GM19239 (cell line): ENCODE measurements around the gene CLRN3.

Experiments used
- DNase-seq: peaks from one replicate; pipeline ENCODE4 v3.0.0; 2011; ENCODE audit warnings: low spot score; ENCODE audit not compliant: insufficient read length
- FAIRE-seq: peaks from 2 replicates; lab custom pipeline; 2011; peaks lifted over from hg19 to GRCh38; lab: Jason Lieb, UNC

CLRN3 gene, protein sequence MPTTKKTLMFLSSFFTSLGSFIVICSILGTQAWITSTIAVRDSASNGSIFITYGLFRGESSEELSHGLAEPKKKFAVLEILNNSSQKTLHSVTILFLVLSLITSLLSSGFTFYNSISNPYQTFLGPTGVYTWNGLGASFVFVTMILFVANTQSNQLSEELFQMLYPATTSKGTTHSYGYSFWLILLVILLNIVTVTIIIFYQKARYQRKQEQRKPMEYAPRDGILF

DNA sequence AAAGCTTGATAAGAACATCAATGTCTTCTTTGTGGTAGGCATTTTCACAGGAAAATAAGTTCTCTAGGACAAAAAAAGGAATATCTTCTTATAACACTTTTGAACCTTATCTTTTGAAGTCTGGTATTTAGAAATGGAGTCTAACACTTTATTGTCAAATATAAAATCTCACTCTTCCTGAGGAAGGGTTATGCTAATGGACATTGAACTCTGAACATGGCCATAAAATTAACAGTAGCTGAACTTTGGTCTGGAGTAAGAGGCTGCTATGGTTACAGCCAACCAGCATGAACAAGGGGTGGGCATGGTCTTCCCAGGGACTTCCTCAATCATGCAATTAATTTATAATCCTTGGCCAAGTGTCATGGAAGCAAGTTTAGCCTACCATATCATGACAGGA lies at the start of gene CLRN3:
Gene CLRN3, minus strand, starts transcription at position 199 of the 400 bp plus-strand sequence. Its CDS starts 157 bp downstream, at position 42.
- no peak for DNase-seq
- FAIRE-seq, result no peak

DNA sequence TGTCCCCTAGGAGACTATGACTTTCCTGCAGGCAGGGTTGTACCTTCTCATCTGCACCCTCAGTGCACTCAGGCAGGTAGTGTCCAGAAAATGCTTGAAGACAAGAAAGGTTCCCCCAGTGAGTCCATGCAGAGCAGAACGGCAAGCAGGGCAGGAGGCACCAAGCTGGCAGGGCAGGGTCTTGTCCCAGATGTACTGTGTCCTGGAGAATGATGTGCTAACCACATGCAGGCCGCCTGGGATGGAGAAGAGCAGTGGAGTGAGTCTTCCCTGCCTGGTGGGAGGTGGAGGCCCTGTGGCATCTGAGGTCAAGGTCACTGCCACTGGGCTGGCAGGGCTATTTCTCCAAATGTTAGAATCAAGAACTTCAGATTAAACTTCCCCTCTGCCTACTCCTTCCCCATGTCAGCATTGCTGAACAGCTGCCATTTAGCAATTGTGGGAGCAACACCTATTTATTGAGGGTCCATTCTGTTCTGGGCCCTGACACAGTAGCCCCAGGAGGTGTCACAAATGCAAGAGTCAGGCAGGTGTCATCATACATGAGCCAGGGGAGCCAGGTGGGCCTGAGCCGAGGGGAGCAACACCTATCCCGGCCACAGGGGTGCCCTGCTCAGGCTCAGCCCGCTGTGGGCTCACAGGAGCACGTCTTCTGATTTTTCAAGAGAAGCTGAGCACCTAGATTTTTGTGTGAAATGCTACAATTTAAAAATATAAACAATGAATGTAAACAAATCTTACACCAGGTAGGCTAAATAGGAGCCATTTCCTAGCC lies 48.3 kb upstream of the CLRN3 start:
- DNase-seq, result no peak
- FAIRE-seq, result no peak

DNA sequence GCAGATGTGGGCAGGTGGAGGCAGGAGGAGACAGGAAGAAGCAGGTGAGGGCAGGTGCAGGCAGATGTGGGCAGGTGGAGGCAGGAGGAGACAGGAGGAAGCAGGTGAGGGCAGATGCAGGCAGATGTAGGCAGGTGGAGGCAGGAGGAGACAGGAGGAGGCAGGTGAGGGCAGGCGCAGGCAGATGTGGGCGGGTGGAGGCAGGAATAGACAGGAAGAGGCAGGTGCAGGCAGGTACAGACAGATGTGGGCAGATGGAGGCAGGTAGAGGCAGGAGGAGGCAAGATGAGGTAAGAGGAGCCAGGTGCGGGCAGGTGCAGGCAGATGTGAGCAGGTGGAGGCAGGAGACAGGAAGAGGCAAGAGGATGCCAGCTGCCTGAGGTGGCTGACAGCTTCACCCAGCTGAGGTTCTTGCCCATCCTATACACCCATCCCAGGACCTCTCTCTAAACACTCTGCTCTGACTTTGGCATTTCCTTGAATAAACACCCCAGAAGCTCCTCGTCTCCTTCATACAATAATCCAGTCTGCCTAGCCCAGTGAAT lies 47.1 kb upstream of the CLRN3 start:
- no peak for DNase-seq
- FAIRE-seq, result no peak

DNA sequence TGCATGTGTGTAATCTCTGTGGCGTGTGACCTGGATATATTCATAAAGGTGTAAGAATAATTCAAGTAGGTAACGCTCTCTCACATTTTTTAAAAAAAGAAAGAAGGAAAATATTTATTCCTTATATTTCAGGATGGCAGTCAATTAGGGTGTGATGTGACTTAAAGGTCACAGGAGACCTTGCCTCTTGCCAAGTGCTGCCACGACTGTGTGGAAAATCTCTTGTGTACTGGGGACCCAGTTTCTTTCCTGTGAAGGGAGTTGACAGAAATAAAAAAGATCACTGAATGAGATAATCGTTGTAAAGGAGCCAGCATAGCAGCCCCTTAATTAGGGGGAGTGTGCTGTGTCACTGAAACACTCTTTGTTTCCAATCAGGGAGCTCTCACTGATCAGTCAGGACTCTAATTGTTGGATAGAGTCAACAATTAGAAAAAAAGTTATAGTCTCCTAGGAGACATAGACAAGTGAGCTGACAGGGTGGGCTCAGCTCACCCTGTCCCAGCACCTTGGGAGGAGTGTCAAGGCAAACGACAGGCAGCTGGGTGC lies 45.2 kb upstream of the CLRN3 start:
- DNase-seq, result no peak
- no peak for FAIRE-seq

DNA sequence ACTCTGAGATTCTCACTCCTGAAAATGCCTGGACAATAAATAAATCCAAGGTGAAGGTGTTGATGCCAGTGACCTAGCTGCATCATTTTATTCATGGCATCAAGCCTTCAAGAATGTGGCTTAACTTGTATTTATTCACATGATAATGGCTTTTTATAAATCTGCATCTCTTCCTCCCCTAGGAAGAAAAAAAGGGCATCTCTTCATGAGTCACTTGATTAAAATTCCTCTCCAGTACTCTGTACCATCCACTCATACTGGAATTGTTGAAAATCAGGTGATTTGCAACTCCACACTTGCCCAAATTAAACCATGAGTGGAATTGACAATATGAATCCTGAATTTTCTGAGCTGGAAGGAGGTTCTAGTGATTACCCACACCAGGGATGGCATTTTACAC lies 44.3 kb upstream of the CLRN3 start:
- FAIRE-seq, result no peak
- no peak for DNase-seq

DNA sequence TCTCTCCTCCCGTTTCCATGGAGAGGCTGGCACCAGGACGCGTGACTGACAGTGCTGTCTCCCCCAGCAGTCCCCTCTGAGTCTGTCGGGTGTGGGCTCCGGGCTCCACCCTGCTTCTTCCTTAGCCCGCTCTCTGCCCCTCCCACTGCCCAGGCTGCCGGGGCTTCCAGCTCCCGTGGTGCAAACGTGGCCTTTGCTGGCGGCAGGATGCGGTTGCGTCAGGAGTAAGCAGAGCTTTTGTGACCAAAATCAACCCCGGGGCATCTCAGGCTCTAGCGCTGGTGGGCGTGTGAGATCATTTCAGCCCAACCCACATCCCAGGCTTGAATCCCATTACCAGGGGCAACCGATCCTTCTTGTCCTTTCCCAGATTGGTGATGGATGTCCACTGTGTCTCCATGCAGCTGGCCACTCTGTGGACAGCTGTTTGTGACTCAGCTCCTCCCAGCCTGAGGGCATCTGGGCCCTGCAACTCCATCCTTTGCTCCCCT lies 42.4 kb upstream of the CLRN3 start:
- FAIRE-seq (no peak), DNase-seq (no peak)

DNA sequence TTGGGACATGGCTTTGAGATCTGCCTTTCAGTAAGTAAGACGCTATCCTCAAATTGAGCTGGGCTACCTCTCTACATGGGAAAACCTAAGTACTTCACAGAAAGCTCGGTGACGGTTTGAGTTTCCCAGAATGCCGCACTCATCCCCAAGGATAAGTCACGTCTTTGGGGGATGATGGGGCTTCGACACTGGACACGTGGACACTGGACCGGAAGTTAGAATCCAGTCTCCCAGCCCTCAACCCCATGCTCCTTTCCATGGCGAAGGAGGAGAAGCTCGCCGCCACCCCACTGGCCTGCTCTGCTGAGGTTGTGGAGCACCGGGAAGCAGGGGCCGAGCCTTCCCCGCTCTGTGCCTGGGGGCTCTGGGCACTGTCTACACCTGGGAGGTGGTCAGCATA lies 41.6 kb upstream of the CLRN3 start:
- no peak for FAIRE-seq
- DNase-seq, result no peak

DNA sequence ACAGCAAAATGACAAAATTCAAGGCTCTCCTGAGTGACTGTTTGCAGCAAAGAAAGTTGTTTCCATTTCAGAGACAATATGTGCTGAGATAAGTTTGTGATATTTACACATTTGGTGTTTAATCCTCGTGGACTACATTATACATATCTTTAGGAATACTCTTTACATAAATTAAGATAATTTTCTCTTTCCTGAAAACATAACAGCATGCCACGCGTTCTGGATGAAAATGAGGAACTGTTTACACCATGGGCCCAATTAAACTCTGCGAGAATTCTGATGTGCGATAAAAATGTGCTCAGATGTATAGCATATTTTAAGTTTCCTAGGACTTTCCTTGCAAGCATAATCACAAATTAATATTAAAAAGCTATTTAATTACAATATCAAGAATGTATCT lies 40.5 kb upstream of the CLRN3 start:
- FAIRE-seq (no peak), DNase-seq (no peak)

DNA sequence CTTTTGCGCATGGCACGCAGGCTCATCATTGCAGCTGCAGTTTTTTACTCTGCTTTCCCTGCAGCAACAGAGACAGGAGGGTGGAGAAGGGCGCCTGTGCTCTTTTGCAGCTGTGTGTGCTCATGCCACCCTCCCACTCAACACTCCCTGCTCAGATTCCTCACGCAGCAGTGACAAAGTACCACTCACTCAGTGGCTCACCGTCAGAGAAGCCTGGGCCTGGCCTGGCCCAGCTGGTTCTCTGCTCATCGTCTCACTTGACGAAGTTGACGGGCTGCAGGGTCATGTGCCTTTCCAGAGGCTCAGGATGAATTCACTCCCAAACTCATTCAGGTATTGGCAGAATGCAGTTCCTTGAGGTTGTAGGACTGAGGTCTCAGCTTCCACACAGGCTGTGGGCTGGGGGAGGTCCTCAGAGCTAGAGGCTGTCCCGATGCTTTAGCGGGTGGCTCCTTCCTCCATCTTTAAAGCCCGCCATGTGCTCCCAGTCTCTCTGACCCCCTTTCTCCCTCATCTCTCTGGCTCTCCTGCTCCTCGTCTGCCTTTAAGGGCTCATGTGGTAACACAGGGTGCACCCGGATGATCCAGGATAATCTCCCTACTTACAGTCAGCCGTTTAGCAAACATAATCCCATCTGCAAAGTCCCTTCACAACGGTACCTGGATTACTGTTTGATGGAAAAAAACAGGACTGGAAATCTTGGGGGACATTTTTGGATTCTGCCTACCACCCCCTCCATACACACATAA lies 40.0 kb upstream of the CLRN3 start:
- no peak for DNase-seq
- no peak for FAIRE-seq

DNA sequence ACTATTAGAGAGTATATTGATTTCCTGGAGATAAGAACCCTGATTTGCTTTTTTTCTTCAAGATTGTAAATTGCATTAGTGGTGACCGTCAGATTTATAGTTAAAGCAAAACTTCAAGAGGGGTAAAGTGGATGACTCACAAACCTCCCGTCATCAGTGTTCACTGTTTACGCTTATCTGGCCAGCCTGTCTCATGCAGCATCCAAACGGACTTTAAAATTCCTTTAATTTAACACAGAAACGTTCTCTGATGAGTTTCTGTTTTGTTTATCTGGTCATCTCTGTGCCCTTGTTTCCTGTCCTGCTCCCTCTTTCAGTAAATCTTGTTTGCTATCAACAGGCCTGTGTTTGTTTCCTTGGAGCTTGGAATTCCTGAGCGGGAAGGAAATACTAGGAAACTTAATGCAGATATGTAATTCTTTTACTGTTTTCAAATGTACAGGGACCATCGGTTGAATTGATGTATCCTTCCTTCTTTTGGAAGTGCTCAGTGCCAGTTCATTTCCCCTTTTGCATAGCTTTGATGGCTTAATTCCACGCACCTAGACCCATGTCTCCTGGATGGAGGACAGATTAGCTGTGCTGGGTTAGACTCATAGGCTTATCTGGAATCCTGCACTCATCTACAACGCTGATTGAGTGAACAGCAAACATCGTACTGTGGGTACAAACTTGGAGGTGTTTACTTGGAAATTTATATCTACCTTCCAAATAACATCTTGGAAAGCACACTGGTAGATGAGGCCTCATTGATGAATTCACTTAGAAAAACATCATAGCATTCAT lies 35.5 kb upstream of the CLRN3 start:
- FAIRE-seq (no peak), DNase-seq (no peak)

DNA sequence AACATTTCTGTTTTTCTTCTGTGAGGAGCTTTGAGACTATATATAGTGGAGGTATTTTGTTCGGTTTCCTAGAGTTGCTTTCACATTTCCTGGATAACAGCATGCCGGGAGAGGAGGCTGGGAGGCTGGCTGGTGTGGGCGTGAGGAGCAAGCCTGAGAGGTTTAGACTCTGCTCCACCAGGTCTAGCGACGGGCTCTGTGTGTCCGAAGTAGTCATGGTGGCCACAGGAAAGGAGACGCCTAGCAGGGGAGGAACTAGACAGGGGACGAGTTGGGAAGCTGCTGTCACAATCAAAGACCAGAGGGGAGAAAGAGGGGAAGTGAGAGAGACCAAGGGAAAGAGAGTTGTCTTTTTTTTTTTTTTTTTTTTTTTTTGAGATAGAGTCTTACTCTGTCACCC lies 33.7 kb upstream of the CLRN3 start:
- FAIRE-seq (no peak), DNase-seq (no peak)

DNA sequence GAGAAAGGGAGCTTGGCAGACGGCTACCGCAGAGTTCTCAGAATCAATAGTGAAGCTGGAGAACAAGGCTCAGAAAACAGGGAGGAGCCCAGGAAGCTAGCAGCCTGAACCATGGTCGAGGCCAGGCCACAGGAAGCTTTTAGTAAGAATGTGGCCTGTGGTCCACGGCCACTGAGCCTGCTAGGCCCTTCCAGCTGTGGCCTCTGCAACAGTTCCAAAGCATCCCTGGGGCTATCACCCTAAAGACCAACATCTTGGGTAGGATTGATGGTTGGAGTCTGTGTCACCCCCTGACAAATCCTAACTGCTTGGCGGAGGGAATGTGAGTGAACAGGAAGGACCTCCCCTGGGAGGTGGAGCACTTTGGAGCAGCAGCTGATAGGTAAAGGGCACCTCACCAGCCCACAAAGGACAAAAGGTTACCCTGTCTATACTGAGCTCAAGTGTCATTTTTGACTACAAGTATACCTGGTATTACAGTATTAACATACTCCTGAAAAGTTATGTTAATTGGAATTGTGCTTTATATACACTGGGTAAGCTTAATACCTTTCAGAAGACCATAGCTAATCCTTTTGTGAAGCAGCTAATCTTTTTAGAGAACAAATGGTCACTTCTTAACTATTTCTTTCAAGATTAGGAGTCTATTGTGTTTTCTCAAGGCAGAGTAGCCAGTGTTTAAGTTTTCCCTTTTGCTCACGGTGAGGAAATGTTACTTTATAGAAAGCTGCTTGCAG lies 32.9 kb upstream of the CLRN3 start:
- no peak for DNase-seq
- FAIRE-seq, result no peak

DNA sequence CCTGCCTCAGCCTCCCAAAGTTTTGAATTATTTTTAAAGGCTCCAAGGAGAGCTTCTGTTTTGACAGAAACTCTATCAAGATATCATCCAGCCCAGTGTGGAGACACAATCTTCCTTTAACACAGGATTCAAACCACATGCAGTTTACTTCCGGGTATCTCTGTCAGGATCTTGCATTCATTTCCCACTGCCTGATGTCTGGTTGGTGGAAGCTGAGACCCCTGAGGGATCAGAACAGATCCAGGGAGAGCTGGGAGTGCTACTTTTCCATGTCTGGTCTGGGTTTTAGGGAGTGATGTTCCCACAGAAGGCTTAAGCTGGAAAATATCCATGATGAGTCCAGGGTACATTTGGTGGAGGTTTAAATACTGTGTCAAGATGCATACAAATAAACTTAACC lies 30.9 kb upstream of the CLRN3 start:
- FAIRE-seq (no peak), DNase-seq (no peak)

DNA sequence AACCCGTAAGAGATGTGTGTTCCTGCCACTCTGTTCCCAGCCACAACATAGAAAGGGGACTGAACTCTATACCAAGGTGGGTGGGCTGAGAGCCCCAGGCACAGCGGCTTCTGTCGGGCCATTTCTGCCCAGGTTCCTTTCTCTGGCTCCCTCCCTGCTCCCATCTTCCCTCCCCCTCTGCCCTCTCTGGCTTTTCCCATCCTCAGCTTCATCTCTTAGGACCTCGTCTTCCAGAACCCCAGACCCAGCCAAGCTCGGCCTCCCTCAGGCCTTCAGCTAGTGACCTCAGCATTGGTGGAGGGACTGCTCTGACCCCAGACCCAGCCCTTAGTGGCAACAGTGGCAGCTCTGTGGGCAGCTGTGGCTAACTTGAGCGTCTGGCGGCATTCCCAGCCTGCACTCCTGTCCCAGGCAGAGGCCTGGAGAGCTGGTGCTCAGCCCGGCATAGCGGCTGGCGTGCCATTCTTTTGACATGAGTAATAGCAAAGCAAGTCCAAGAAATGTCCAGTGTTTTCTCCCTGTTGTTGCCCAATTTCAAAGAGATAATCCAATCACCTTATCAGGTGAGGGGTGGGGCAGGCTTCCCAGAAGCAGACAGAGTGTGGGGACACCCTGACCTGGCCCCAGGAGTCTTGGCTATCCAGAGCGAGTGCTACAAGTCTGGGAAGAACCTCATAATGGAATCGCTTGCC lies 30.1 kb upstream of the CLRN3 start:
- DNase-seq (no peak), FAIRE-seq (no peak)

DNA sequence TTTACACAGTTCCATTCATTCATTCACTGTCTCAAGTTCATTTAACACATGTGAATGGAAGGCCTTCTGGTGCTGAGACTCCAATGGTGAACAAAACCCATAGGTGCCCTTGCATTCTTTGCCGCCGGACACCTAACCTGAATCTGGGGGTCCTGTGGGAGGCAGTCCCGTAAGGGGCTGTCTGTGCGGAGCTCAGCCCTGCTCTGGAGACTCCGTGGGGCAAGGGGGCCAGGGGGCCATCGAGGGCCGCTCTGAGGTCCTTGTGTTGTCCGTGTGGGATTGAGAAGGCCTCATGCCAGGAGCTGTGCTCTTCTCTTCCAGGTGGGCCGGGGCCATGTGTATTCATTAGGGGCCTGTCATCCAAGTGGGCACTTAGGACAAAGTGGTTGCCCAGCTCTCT lies 29.5 kb upstream of the CLRN3 start:
- no peak for FAIRE-seq
- no peak for DNase-seq

DNA sequence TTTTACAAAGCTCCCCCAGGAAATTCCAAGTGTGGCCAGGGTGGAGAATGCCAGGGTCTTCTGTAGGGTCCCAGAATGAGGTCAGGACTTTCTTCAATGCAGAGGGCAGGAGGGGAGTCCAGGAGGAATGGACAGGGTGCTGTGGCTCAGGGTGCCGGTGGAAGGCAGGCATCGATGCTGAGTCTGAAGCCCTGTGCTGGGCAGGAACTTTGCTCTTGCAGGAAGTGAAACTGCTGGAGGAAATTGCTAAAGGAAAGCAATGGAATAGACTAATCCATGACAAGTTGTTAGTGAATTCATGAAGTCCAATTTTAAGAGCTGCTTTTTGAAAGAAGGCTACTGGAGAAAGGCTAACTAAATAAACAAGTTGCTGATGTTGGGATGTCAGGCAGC lies 29.0 kb upstream of the CLRN3 start:
- no peak for FAIRE-seq
- DNase-seq, result no peak

DNA sequence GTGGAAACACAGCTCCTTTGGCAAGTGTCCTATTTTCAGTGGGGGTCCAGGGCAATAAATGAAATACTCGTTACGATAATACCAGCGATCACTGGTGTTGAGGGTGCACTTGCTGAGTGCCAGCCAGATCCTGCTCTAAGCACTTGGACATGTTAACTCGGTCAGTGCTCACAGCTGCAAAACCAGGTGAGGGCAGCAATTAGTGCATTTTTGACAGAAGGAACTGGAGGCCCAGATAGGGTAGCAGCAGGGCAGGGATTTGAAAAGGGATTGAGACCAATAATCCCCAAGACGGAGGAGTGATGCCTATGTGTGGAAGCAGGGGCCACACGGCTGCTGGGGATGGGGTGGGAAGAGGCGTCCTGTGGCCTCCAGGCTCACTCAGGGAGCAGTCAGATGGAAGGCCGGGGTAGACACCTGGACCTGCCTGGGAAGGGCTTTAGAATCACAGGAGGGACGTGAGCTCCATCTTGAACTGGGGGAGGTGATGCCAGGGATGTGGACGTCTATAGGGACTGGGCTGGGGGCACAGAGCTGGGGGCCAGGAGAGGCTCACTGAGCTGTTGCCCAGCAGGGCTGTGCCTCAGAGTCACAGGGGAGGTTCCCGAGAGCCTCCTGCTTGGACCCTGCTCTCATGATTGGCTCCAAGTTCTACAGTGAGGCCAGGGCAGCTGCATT lies 28.5 kb upstream of the CLRN3 start:
- DNase-seq (no peak), FAIRE-seq (no peak)
